GDM1 (cell line): ENCODE results near the gene CAPN7.

Experiments used
- DNase-seq: peaks from one replicate; lab custom pipeline; 2025; lab: John Stamatoyannopoulos, UW

The CAPN7 gene

GRCh38 chr3:15298504-15298903, 92.5 kb downstream of the CAPN7 start:
- DNase-seq, result no peak

DNA sequence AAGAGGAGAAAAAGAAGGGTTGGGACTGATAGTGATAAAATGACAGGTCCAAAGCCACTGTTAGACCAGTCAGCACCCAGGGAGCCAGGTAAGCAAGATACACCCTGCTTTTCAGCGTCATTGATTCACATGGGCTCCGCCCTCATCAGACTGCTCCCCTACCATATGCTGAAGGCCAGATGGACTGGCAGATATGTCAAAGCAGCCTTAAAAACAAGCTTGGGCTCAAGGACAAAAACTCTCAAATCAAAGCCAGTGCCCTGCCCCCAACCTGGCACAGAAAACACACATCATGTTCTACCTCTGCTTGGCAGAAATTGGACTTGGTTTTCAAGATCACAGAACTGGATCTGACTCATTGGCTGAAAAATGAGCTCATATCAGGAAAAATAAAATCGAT, 93.0 kb downstream of the CAPN7 start:
- DNase-seq, result no peak

- DNase-seq, result no peak
Observed at GRCh38 chr3:15300323-15301078, 94.5 kb downstream of the CAPN7 start.

- DNase-seq, result no peak
Observed at GRCh38 chr3:15301761-15302160, 95.7 kb downstream of the CAPN7 start.
